Psoas muscle (tissue), 8 donors: ENCODE results near the gene DHTKD1. TPM values are rescaled to one million over a fixed set of nuclear protein-coding genes. Genes with fewer than 3 reads are reported as not detected.
"Not testable (repeated sequence)": the region's sequence is repeated elsewhere in the genome, so short reads cannot be mapped to it uniquely, and the experiment has no call there.

Experiments used
- ATAC-seq, 4 donors: fragments of 200-7000 bp; cut with Tn5 transposase; one replicate each; pipeline ENCODE4 v1.9.1; 2020; ENCODE audit warnings: moderate library complexity in 3 of 4, mild to moderate bottlenecking in 2 of 4
- DNase-seq, 2 donors: peaks; one replicate each; pipeline ENCODE4 v3.0.0-alpha.2; 2020
- H3K27ac ChIP-seq: fragments of 200-600 bp; one replicate; pipeline ENCODE4 v1.8.0; 2022
- H3K27me3 ChIP-seq, 3 donors: fragments of 200-600 bp in 1 of 3; one replicate each; pipeline versions ENCODE4 v1.6.1 to v1.8.0; 2013 to 2022; ENCODE audit warnings: low read length in 2 of 3, mild to moderate bottlenecking in 2 of 3, moderate library complexity in 1 of 3; ENCODE audit not compliant: insufficient read depth in 3 of 3
- H3K36me3 ChIP-seq, 2 donors: fragments of 200-600 bp in 1 of 2; one replicate each; pipeline versions ENCODE4 v1.6.1 to v1.8.0; 2013 to 2022; ENCODE audit warnings: low read depth in 1 of 2, mild to moderate bottlenecking in 1 of 2, moderate library complexity in 1 of 2; ENCODE audit not compliant: insufficient read depth in 1 of 2
- H3K4me1 ChIP-seq: fragments of 200-600 bp; one replicate; pipeline ENCODE4 v1.8.0; 2022
- H3K4me3 ChIP-seq: fragments of 200-600 bp; one replicate; pipeline ENCODE4 v1.8.0; 2022; ENCODE audit warnings: mild to moderate bottlenecking
- H3K9me3 ChIP-seq: fragments of 200-600 bp; one replicate; pipeline ENCODE4 v1.8.0; 2022
- WGBS, 3 donors: extraction: QIAGEN DNeasy Blood & Tissue Kit; methylation state at CpG; one replicate each; pipeline versions ENCODE4 v1.1.6 to v1.1.7; 2013; 5-methylcytosine and 5-hydroxymethylcytosine counted together
- intact Hi-C, 2 donors: fragments of 100-400 bp; cut with DNase I; formaldehyde crosslinking; loops; one replicate each; pipeline versions ENCODE4 v1.11.0 to v1.14.2; 2022
- polyA plus RNA-seq, 3 donors: library from polyadenylated mRNA; stranded (reverse); fragments of 200-250 nt; gene quantifications; one replicate each; pipeline ENCODE4 v1.2.3, GENCODE V29; 2013
- total RNA-seq, 4 donors: library from RNA; stranded (reverse); fragmentation: NEBNext Ultra II Directional in 2 of 4; extraction: Animal tissue kit (Norgen Biotek cat#: 25700) in 2 of 4; gene quantifications; one replicate each; pipeline versions ENCODE4 v1.2.1 to v1.2.4, GENCODE V29; 2021 to 2023
- TF ChIP-seq, protein P1 (sequence below): fragments of 200-600 bp; IDR thresholded peaks from one replicate; pipeline ENCODE4 v1.8.0; 2022; ENCODE audit warnings: antibody characterized with exemption
- donor health status: healthy with polysubstance abuse.
- donor health status: DM: no; HTN: no; CAD: no; lungs with moderate emphysema.
- donor health status: Bipolar disorder and iron deficiency.
- donor health status: healthy.
- donor health status: DM: yes; HTN: yes; CAD: no.
- donor health status: DM: no; HTN: no; CAD: no.
- donor health status: DM: no; HTN: no; CAD: no.
- donor health status: DM: yes; HTN: yes; CAD: no.

Gene DHTKD1
- total and polyA plus RNA-seq, 7 donors, result 5.8 to 31.7 (median 14.1) TPM

DNA sequence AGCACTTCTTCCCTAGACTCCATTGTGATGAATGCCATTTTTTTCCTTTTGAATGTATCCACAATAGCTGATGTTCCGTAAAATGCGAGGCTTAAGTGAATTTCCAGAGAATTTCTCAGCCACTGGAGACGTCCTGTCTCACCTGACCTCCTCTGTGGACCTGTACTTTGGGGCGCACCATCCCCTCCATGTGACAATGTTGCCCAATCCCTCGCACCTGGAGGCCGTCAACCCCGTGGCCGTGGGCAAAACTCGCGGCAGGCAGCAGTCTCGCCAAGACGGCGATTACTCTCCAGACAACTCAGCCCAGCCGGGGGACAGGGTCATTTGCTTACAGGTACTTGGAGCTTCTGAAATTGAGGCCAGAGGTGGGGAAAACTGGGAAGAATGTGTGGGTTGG lies 20.2 kb downstream of the DHTKD1 start:
- TF ChIP-seq, protein P1, sequence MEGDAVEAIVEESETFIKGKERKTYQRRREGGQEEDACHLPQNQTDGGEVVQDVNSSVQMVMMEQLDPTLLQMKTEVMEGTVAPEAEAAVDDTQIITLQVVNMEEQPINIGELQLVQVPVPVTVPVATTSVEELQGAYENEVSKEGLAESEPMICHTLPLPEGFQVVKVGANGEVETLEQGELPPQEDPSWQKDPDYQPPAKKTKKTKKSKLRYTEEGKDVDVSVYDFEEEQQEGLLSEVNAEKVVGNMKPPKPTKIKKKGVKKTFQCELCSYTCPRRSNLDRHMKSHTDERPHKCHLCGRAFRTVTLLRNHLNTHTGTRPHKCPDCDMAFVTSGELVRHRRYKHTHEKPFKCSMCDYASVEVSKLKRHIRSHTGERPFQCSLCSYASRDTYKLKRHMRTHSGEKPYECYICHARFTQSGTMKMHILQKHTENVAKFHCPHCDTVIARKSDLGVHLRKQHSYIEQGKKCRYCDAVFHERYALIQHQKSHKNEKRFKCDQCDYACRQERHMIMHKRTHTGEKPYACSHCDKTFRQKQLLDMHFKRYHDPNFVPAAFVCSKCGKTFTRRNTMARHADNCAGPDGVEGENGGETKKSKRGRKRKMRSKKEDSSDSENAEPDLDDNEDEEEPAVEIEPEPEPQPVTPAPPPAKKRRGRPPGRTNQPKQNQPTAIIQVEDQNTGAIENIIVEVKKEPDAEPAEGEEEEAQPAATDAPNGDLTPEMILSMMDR, result no peak
- H3K36me3 ChIP-seq, result peaks cover 15 to 91% of the 10 kb centered on the region in 2 donors
- DNase-seq (no peak), ATAC-seq (no peak)
- 92 to 94% (median 93%) methylated on average over 14 of the region's 14 CpGs for WGBS, 3 donors
- no peaks in the 10 kb centered on the region for H3K9me3 ChIP-seq
- no peaks in the 10 kb centered on the region for H3K4me1 ChIP-seq
- no peak overlapping the region for H3K27ac ChIP-seq
- no peaks in the 10 kb centered on the region for H3K27me3 ChIP-seq
- no peak overlapping the region for H3K4me3 ChIP-seq
- intact Hi-C loops, result no loop called here

DNA sequence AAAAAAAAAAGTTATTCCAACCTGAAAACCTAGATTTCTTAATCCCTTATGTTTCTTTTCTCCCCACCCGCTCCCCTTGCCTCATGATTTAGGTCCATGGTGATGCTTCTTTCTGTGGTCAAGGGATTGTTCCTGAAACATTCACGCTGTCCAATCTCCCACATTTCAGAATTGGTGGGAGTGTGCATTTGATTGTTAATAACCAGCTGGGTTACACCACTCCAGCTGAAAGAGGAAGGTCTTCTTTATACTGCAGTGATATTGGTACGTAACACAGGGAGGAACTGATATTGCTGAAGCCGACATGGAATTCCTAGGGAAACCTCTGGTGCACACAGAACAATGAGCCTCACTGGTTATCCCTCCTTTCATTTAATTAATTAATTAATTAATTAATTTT lies 22.7 kb downstream of the DHTKD1 start:
- H3K36me3 ChIP-seq, result peaks cover 17 to 86% of the 10 kb centered on the region in 2 donors
- no peak for ATAC-seq
- intact Hi-C loops, result no loop called here

DNA sequence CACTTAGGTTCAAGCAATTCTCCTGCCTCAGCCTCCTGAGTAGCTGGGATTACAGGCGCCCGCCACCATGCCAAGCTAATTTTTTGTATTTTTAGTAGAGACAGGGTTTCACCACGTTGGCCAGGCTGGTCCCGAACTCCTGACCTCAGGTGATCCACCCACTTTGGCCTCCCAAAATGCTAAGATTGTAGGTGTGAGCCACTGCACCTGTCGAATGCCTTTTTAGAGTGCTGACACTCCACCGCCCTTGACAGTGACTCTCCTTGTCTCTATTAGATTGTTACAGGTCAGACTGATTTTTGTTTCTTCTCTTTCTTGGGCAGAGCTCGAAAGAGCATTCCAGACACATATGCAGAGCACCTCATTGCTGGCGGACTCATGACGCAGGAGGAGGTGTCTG lies 28.6 kb downstream of the DHTKD1 start:
- H3K36me3 ChIP-seq, result peaks cover 5 to 87% of the 10 kb centered on the region in 2 donors
- not testable (repeated sequence) for ATAC-seq
- WGBS, 3 donors, result 87 to 89% (median 88%) methylated on average over 9 of the region's 9 CpGs

More for the DNA sequence above, 22.7 kb downstream of the DHTKD1 start:
- no peak overlapping the region for H3K27ac ChIP-seq
- H3K9me3 ChIP-seq, result no peaks in the 10 kb centered on the region
- TF ChIP-seq, protein P1, result no peak
- WGBS, 3 donors, result 96 to 97% (median 97%) methylated on average over 4 of the region's 4 CpGs
- no peaks in the 10 kb centered on the region for H3K27me3 ChIP-seq
- H3K4me3 ChIP-seq, result no peak overlapping the region
- no peaks in the 10 kb centered on the region for H3K4me1 ChIP-seq
- no peak for DNase-seq

DNA sequence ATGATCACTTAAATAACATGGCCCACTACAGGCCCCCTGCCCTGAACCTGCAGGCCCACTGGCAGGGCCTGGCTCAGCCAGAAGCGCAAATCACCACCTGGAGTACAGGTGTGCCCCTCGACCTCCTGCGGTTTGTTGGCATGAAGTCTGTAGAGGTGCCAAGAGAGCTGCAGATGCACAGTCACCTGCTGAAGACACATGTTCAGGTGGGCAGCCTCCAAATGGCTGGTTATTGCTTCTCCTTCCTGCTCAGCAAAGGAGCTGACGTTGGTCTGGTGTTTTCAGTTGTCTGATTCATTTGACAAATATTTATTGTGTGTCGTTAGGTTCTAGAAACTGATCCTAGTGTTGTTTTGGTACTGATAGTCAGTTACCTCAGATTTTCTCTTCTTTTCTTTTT lies 29.0 kb downstream of the DHTKD1 start:
- WGBS, 3 donors, result 75 to 84% (median 83%) methylated on average over 5 of the region's 5 CpGs
- H3K4me3 ChIP-seq, result no peak overlapping the region
- no peaks in the 10 kb centered on the region for H3K27me3 ChIP-seq
- H3K9me3 ChIP-seq, result no peaks in the 10 kb centered on the region
- intact Hi-C loops, result no loop called here
- H3K27ac ChIP-seq, result no peak overlapping the region
- no peaks in the 10 kb centered on the region for H3K4me1 ChIP-seq
- no peak for ATAC-seq
- H3K36me3 ChIP-seq, result peaks cover 5 to 87% of the 10 kb centered on the region in 2 donors
- TF ChIP-seq, protein P1, result no peak
- DNase-seq, result no peak

More for the DNA sequence above, 28.6 kb downstream of the DHTKD1 start:
- H3K4me3 ChIP-seq, intact Hi-C loops, H3K4me1 ChIP-seq, H3K27ac ChIP-seq, H3K9me3 ChIP-seq, H3K27me3 ChIP-seq, DNase-seq: not testable (repeated sequence)

DNA sequence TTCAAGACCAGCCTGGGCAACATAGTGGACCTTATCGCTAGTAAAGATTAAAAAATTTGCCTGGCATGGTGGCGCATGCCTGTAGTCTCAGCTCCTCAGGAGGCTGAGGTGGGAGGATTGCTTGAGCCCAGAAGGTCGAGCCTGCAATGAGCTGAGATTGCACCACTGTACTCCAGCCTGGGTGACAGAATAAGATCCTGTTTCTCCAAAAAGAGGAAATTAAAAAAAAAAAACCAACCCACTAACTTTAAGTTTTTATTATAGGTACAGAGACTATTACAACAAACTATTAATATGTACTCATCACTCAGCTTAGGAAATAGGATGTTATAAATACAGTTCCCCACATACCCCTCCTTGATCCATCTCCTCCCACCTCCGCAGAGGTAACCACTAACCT lies 30.2 kb downstream of the DHTKD1 start:
- no peak for DNase-seq
- no peak overlapping the region for H3K27ac ChIP-seq
- intact Hi-C loops, result no loop called here
- no peaks in the 10 kb centered on the region for H3K27me3 ChIP-seq
- H3K4me1 ChIP-seq, result no peaks in the 10 kb centered on the region
- H3K4me3 ChIP-seq, result no peak overlapping the region
- no peak for ATAC-seq
- TF ChIP-seq, protein P1, result no peak
- WGBS, 3 donors, result 95 to 99% (median 97%) methylated on average over 4 of the region's 4 CpGs
- peaks cover 5 to 84% of the 10 kb centered on the region in 2 donors for H3K36me3 ChIP-seq
- H3K9me3 ChIP-seq, result no peaks in the 10 kb centered on the region
